Measurements from ENCODE around the gene MYO1C. TPM values are rescaled to one million over a fixed set of nuclear protein-coding genes. Genes with fewer than 3 reads are reported as not detected.
"Not testable (repeated sequence)": the region's sequence is repeated elsewhere in the genome, so short reads cannot be mapped to it uniquely, and the experiment has no call there.

MYO1C gene
- total RNA-seq, 4 donors from 2014 or later = 103 to 145 (median 121) TPM

DNA sequence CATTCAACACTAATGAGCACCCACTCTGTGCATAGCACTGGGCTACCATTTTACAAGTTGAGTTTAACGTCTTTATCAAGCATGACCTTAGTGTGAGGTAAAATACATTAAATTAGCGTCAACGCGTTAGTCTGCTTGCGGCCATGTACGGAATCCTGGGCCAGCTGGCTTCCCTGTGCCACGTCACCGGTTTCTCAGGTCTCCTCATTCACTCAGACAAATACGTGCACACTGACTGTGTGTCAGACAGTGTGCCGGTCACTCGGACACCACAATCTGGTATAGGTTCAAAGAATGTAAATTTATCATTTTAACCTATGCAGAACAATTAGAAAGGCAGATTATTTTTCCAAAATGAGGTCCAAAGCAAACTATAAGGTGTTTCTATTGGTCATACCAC is 71.0 kb downstream of the MYO1C start:
- Histone ChIP-seq H3K4me1 (peaks cover 30 to 49% of the 10 kb centered on the region in 2 donors), H3K36me3 (peaks cover 0 to 4% of the 10 kb centered on the region in 2 donors), H3K27me3 (no peaks in the 10 kb centered on the region), H3K27ac (peak overlapping the region; percentile 69 to 84 (median 83)), H3K9me3 (no peaks in the 10 kb centered on the region), H3K4me3 (replicated peaks in 1 of 3) (no peak overlapping the region)
- DNase-seq = no peak
- WGBS, 2 donors = 90 to 95% methylated on average over 11 of the region's 11 CpGs
- intact Hi-C loops (cut with DNase I) = no loop called here
- TF ChIP-seq, protein P1, sequence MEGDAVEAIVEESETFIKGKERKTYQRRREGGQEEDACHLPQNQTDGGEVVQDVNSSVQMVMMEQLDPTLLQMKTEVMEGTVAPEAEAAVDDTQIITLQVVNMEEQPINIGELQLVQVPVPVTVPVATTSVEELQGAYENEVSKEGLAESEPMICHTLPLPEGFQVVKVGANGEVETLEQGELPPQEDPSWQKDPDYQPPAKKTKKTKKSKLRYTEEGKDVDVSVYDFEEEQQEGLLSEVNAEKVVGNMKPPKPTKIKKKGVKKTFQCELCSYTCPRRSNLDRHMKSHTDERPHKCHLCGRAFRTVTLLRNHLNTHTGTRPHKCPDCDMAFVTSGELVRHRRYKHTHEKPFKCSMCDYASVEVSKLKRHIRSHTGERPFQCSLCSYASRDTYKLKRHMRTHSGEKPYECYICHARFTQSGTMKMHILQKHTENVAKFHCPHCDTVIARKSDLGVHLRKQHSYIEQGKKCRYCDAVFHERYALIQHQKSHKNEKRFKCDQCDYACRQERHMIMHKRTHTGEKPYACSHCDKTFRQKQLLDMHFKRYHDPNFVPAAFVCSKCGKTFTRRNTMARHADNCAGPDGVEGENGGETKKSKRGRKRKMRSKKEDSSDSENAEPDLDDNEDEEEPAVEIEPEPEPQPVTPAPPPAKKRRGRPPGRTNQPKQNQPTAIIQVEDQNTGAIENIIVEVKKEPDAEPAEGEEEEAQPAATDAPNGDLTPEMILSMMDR (IDR thresholded peaks at IDR 0.05) = no peak

DNA sequence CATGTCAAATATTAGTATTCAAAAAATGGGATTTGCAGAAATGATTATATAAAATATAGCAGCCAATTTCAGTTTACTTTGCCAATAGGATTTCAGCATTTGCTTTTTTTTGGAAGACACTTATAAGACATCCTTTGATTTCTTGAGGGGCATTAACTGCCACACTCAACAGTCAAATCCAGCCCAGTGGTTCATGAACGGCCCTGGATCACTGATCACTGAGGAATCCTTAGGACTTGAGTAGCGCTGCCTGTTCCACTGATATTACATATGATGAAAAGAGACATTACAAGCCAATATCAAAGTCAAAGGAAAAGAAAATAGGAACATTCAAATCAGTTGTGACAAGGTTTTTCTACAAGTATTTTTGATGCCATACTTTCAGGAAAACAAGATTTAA is 71.5 kb downstream of the MYO1C start:
- H3K4me1 ChIP-seq = peaks cover 30 to 47% of the 10 kb centered on the region in 2 donors
- no peaks in the 10 kb centered on the region for H3K9me3 ChIP-seq
- peak overlapping the region; percentile 69 to 84 (median 83) for H3K27ac ChIP-seq
- peak; percentile 53 to 54 for DNase-seq
- intact Hi-C loops (cut with DNase I) = no loop called here
- TF ChIP-seq, protein P1 (IDR thresholded peaks at IDR 0.05) = no peak
- no peak for TF ChIP-seq POLR2A (IDR thresholded peaks at IDR 0.05)
- H3K4me3 ChIP-seq (replicated peaks in 1 of 3) = no peak overlapping the region
- 33 to 53% methylated on average over 2 of the region's 2 CpGs for WGBS, 2 donors
- no peaks in the 10 kb centered on the region for H3K27me3 ChIP-seq
- H3K36me3 ChIP-seq = peaks cover 0 to 4% of the 10 kb centered on the region in 2 donors

DNA sequence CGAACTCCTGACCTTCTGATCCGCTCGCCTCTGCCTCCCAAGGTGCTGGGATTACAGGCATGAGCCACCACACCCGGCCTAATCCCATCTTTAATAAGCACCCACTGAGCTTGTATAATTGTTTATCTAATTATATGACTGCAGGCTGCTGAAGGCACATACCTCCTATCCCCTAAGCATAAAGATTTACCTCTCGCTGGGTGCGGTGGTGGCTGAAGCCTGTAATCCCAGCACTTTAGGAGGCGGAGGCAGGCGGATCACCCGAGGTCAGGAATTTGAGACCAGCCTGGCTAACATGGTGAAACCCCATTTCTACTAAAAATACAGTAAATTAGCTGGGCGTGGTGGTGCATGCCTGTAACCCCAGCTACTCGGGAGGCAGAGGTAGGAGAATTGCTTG is 72.3 kb downstream of the MYO1C start:
- H3K27ac ChIP-seq = peak overlapping the region in 1 of 3 donors; percentile 83
- no peak overlapping the region for H3K4me3 ChIP-seq (replicated peaks in 1 of 3)
- H3K4me1 ChIP-seq = peaks cover 30 to 45% of the 10 kb centered on the region in 2 donors
- H3K36me3 ChIP-seq = peaks cover 0 to 4% of the 10 kb centered on the region in 2 donors
- no peak for DNase-seq
- TF ChIP-seq, protein P1 (IDR thresholded peaks at IDR 0.05) = no peak
- H3K9me3 ChIP-seq = no peaks in the 10 kb centered on the region
- H3K27me3 ChIP-seq = no peaks in the 10 kb centered on the region
- WGBS, 2 donors = 94 to 97% methylated on average over 11 of the region's 11 CpGs
- intact Hi-C loops (cut with DNase I) = no loop called here

DNA sequence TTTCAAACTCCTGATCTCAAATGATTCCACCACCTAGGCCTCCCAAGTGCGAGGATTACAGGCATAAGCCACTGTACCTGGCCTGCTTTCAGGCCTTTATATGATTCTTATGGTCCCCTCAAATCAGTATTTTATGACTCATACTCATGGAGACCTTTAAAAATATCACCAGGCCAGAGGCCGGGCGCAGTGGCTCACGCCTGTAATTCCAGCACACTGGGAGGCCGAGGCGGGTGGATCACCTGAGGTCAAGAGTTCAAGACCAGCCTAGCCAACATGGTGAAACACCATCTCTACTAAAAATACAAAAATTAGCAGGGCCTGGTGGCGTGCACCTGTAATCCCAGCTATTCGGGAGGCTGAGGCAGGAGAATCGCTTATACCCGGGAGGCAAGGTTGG is 74.0 kb downstream of the MYO1C start:
- H3K4me3 ChIP-seq (replicated peaks in 1 of 3); H3K36me3 ChIP-seq; H3K27ac ChIP-seq; intact Hi-C loops (cut with DNase I); H3K27me3 ChIP-seq; DNase-seq; H3K9me3 ChIP-seq: not testable (repeated sequence)
- H3K4me1 ChIP-seq = peaks cover 32 to 45% of the 10 kb centered on the region in 2 donors
- 97 to 100% methylated on average over 9 to 10 of the region's 10 CpGs for WGBS, 2 donors

DNA sequence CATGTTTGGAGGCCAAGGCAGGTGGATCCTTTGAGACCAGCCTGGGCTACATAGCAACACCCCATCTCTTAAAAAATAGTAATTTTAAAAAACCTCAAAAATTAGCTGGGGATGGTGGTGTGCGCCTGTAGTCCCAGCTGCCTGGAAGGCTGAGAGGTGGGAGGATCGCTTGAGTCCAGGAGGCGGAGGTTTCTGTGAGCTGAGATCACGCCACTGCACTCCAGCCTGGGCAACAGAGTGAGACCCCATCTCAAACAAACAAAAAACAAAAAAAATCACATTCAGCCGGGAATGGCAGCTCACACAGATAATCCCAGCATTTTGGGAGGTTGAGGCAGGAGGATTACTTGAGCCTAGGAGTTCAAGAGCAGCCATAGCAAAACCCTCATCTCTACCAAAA is 76.1 kb downstream of the MYO1C start:
- TF ChIP-seq, protein P1 (IDR thresholded peaks at IDR 0.05) = no peak
- TF ChIP-seq POLR2A (IDR thresholded peaks at IDR 0.05) = no peak
- H3K4me3 ChIP-seq (replicated peaks in 1 of 3) = no peak overlapping the region
- no peaks in the 10 kb centered on the region for H3K9me3 ChIP-seq
- no peak for DNase-seq
- intact Hi-C loops (cut with DNase I) = no loop called here
- 96% methylated on average over 5 of the region's 5 CpGs for WGBS, 2 donors
- peaks cover 20 to 44% of the 10 kb centered on the region in 2 donors for H3K4me1 ChIP-seq
- peaks cover 0 to 4% of the 10 kb centered on the region in 2 donors for H3K36me3 ChIP-seq
- no peaks in the 10 kb centered on the region for H3K27me3 ChIP-seq
- H3K27ac ChIP-seq = no peak overlapping the region

DNA sequence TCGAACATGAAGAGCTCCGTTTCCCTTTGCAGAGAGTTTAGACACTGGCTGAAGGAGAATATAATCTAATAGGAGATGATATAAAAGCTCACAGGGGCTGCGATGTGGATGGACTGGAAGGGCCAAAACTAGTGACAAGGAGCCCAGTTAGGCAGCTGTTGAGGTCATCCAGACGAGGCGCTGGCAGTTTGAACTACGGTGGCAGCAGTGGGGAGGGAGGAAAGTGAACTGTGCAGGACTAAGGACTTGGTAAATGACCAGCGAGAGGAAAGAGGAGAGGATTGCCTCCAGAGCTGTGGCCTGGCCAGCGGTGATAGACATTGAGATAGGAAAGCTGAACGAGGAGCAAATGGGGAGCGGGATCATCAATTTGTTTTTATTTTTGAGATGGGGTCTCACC is 77.9 kb downstream of the MYO1C start:
- Histone ChIP-seq H3K4me3 (replicated peaks in 1 of 3) (no peak overlapping the region), H3K9me3 (no peaks in the 10 kb centered on the region), H3K27ac (peak overlapping the region; percentile 47 to 62 (median 57)), H3K36me3 (no peaks in the 10 kb centered on the region), H3K4me1 (peaks cover 18 to 47% of the 10 kb centered on the region in 2 donors), H3K27me3 (no peaks in the 10 kb centered on the region)
- 69 to 72% methylated on average over 10 of the region's 10 CpGs for WGBS, 2 donors
- peak; percentile 58 to 62 for DNase-seq
- intact Hi-C loops (cut with DNase I) = no loop called here
- no peak for TF ChIP-seq POLR2A (IDR thresholded peaks at IDR 0.05)
- TF ChIP-seq, protein P1 (IDR thresholded peaks at IDR 0.05) = no peak

Data from thyroid gland (tissue), 4 donors.